ENCODE results near the gene TBCA. TPM values are rescaled to one million over a fixed set of nuclear protein-coding genes. Genes with fewer than 3 reads are reported as not detected.
A peak's percentile ranks its signal among the peaks of the same experiment; 100 is the strongest.

The TBCA gene
- total and polyA plus RNA-seq, 2 of the 13 experiments (the other 11 are each of a cell fraction or from before 2014, with no cell fraction given): 93.8 to 309 TPM

DNA sequence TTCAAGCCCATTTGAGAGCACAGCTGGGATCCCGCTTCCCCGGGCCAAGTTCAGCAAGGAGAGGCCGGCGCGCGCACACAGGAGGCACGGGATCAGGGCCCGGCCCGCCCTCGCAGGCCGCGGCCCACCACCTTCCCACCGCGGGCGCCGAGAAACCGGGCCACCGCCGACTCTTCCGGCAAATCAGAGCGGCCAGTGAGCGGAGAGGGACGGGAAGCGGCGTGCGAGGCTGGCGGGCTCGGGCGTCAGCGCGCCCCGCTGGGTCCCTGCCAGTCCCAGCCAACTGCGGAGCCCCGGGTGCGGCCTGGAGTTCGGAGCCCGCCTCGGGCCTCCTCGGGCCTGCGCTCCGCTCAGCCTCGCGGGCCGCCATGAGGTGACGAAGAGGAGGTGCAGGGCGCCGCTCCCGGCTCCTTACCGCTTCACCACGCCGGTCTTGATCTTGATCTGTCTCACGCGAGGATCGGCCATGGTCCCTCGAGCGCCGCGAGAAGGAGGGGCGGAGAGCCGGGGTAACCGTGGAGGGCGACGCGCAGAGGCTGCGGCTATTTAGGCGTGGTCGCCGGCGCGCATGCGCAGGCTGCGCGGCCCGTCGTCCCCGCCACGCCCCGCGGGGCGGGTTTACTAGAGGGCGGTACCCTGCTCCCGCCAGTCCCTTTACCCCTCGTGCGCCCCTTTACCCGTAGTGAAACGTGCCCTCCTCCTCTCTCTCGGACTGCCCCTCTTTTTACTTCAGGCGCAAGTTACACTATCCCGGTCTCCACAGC lies at the start of gene TBCA (continued):
- TF ChIP-seq ARNT (IDR thresholded peaks at IDR 0.05) (no peak), ZNF232 (CRISPR knock-in tag; IDR thresholded peaks at IDR 0.05; ENCODE audit: borderline replicate concordance) (peak; percentile 75), GMEB1 (CRISPR knock-in tag; IDR thresholded peaks at IDR 0.05; ENCODE audit: borderline replicate concordance) (peak; percentile 57; the same call in 1 of the 2 replicates), SNAPC5 (CRISPR knock-in tag; IDR thresholded peaks at IDR 0.05; ENCODE audit: borderline replicate concordance) (no peak), NKX3-1 (CRISPR knock-in tag; IDR thresholded peaks at IDR 0.05) (peak; percentile 80), NFRKB (IDR thresholded peaks at IDR 0.05) (no peak), ARHGAP35 (CRISPR knock-in tag; IDR thresholded peaks at IDR 0.05; ENCODE audit: borderline replicate concordance) (peak; percentile 67; the same call in 1 of the 2 replicates), PRDM15 (CRISPR knock-in tag; IDR thresholded peaks at IDR 0.05) (no peak; the same call in 1 of the 2 replicates), ZNF83 (CRISPR knock-in tag; IDR thresholded peaks at IDR 0.05; ENCODE audit: borderline replicate concordance) (no peak), ADNP (CRISPR knock-in tag; IDR thresholded peaks at IDR 0.05) (no peak), ZNF441 (CRISPR knock-in tag; IDR thresholded peaks at IDR 0.05; ENCODE audit: borderline replicate concordance) (peak; percentile 56; the same call in 1 of the 2 replicates), KDM6A (CRISPR knock-in tag; IDR thresholded peaks at IDR 0.05; ENCODE audit: low read depth) (no peak), ZNF598 (CRISPR knock-in tag; IDR thresholded peaks at IDR 0.05; ENCODE audit: borderline replicate concordance) (no peak), KDM2A (CRISPR knock-in tag; IDR thresholded peaks at IDR 0.05; ENCODE audit: borderline replicate concordance, low read depth) (peak; percentile 80; the same call in 1 of the 2 replicates), ATF1 (CRISPR knock-in tag; IDR thresholded peaks at IDR 0.05) (no peak), ATAD3A (CRISPR knock-in tag; IDR thresholded peaks at IDR 0.05) (no peak), MAFF (IDR thresholded peaks at IDR 0.05; ENCODE audit: low read depth, low read length) (no peak), ZNF24 (IDR thresholded peaks at IDR 0.05) (no peak), JARID2 (CRISPR knock-in tag; IDR thresholded peaks at IDR 0.05; ENCODE audit: insufficient replicate concordance) (no peak)
- TF ChIP-seq, protein P1, sequence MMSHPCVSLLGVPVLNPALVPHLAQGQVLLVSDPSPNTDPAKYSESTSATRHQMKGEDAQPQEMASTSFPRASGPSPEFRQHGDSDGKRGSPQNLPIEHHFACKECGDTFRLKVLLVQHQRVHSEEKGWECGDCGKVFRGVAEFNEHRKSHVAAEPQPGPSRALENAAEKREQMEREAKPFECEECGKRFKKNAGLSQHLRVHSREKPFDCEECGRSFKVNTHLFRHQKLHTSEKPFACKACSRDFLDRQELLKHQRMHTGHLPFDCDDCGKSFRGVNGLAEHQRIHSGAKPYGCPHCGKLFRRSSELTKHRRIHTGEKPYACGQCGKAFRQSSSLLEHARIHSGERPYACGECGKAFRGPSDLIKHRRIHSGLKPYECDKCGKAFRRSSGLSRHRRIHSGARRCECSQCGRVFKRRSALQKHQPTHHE (CRISPR knock-in tag; IDR thresholded peaks at IDR 0.05; ENCODE audit: borderline replicate concordance): peak; percentile 82
- TF ChIP-seq, protein P2, sequence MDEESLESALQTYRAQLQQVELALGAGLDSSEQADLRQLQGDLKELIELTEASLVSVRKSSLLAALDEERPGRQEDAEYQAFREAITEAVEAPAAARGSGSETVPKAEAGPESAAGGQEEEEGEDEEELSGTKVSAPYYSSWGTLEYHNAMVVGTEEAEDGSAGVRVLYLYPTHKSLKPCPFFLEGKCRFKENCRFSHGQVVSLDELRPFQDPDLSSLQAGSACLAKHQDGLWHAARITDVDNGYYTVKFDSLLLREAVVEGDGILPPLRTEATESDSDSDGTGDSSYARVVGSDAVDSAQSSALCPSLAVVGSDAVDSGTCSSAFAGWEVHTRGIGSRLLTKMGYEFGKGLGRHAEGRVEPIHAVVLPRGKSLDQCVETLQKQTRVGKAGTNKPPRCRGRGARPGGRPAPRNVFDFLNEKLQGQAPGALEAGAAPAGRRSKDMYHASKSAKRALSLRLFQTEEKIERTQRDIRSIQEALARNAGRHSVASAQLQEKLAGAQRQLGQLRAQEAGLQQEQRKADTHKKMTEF (CRISPR knock-in tag; IDR thresholded peaks at IDR 0.05): peak; percentile 80

All from HepG2 (cell line).